Fibroblast of villous mesenchyme (primary cell): Measurements from ENCODE around the gene PTPRN2. TPM values are rescaled to one million over a fixed set of nuclear protein-coding genes. Genes with fewer than 3 reads are reported as not detected.

ENCODE experiments used
- DNase-seq: peaks from one replicate; pipeline ENCODE4 v3.0.0-alpha.2; 2010; ENCODE audit warnings: low read depth
- H3K4me3 ChIP-seq: 2 replicates; pipeline ENCODE4 v1.5.1; 2011; ENCODE audit warnings: low read depth, mild to moderate bottlenecking, low read length
- CTCF ChIP-seq: IDR thresholded peaks from 2 replicates; pipeline ENCODE4 v1.5.1; 2012; ENCODE audit warnings: low read depth, mild to moderate bottlenecking, low read length; ENCODE audit not compliant: insufficient read depth
- total RNA-seq: library from RNA; depleted of rRNA; stranded (reverse); fragments of >200 nt; gene quantifications from 2 replicates; pipeline ENCODE4 v1.2.3, GENCODE V29; 2012

Gene PTPRN2
- total RNA-seq, 1 donor = not detected

DNA sequence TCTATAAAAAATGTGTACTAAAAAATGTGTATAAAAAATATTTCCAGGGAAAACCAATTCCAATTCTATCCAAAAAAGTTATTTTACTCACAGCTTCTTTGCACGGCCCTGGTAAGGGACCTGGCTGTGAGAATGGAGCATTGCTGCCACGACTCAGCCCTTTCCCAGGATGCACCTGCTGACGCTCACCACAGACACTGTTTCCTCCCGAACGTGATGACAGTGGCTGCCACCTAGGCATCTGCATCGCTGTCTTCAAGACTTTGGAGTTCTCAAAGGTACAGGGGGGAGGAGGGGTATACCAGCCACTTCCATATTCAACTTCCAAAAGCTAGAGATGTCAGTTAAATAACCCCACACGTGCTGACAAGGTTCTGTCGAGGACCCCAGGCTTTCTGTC, 23.9 kb upstream of the PTPRN2 start:
- no peak for TF ChIP-seq CTCF
- H3K4me3 ChIP-seq = no peak overlapping the region
- DNase-seq = no peak

GRCh38 chr7:158609313-158609974, 21.8 kb upstream of the PTPRN2 start:
- no peak overlapping the region for H3K4me3 ChIP-seq
- DNase-seq = no peak
- no peak for TF ChIP-seq CTCF

GRCh38 chr7:158607563-158607962, 19.9 kb upstream of the PTPRN2 start:
- no peak for DNase-seq
- TF ChIP-seq CTCF = no peak
- H3K4me3 ChIP-seq = no peak overlapping the region

GRCh38 chr7:158606671-158607424, 19.2 kb upstream of the PTPRN2 start:
- H3K4me3 ChIP-seq = no peak overlapping the region
- no peak for TF ChIP-seq CTCF
- DNase-seq = no peak

DNA sequence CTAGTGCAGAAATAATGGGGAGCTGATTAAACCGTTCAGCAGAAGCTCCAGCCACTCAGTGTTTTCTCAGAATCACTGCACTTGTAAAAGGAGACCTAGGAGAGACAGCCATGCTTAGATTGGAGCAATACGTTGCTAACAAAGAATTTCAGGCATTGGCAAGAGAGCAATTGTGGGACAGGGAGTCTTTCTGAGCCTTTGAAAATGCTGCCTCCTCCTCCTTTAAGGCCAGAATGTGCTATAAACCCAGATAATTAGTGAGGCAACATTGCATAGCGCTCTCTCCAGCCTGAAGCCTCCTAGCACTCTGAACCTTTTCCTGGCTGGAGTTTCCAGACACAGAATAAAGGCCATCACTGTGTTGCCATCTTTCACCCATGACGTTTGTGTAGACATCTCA, 18.5 kb upstream of the PTPRN2 start:
- no peak overlapping the region for H3K4me3 ChIP-seq
- DNase-seq = peak; percentile 36
- no peak for TF ChIP-seq CTCF

- H3K4me3 ChIP-seq = no peak overlapping the region
- no peak for TF ChIP-seq CTCF
- DNase-seq = no peak
These were observed 16.4 kb upstream of the PTPRN2 start for GRCh38 chr7:158603773-158604755.
